Fibroblast of lung (primary cell): ENCODE data around the gene TCF12. TPM values are rescaled to one million over a fixed set of nuclear protein-coding genes. Genes with fewer than 3 reads are reported as not detected.

ENCODE experiments used
- DNase-seq, 2 donors: peaks; one replicate each; pipeline versions ENCODE4 v3.0.0 to v3.0.0-alpha.2; 2010; ENCODE audit warnings: low read depth in 2 of 2
- H2AFZ ChIP-seq: 2 replicates; pipeline ENCODE4 v1.5.1; 2012; ENCODE audit warnings: low read length, control low read depth, inconsistent platforms
- H3K27ac ChIP-seq: 2 replicates; pipeline ENCODE4 v1.5.1; 2011; ENCODE audit warnings: low read length, control low read depth; ENCODE audit not compliant: insufficient read depth
- H3K27me3 ChIP-seq: 2 replicates; pipeline ENCODE4 v1.5.1; 2011; ENCODE audit warnings: mild to moderate bottlenecking, low read length; ENCODE audit not compliant: control insufficient read depth, insufficient read depth
- H3K36me3 ChIP-seq: 2 replicates; pipeline ENCODE4 v1.5.1; 2011; ENCODE audit warnings: low read length; ENCODE audit not compliant: control insufficient read depth, insufficient read depth
- H3K4me1 ChIP-seq: 2 replicates; pipeline ENCODE4 v1.5.1; 2011; ENCODE audit warnings: low read length; ENCODE audit not compliant: control insufficient read depth, insufficient read depth; ENCODE audit errors: extremely low read depth
- H3K4me2 ChIP-seq: 2 replicates; pipeline ENCODE4 v1.5.1; 2011; ENCODE audit warnings: low read length, control low read depth; ENCODE audit not compliant: insufficient read depth; ENCODE audit errors: extremely low read depth
- H3K4me3 ChIP-seq, 4 experiments: fragments of 200-600 bp in 1 of 4; sonication (generic) in 1 of 4; replicated peaks in 1 of 4; 2 replicates each; pipeline ENCODE4 v1.5.1; 2011 to 2016; ENCODE audit warnings: low read length in 4 of 4, low read depth in 3 of 4, mild to moderate bottlenecking in 3 of 4, control low read depth in 2 of 4, inconsistent platforms in 1 of 4, mixed read lengths in 1 of 4; ENCODE audit not compliant: insufficient read depth in 1 of 4; ENCODE audit errors: control extremely low read depth in 1 of 4
- H3K79me2 ChIP-seq: 2 replicates; pipeline ENCODE4 v1.5.1; 2012; ENCODE audit warnings: mild to moderate bottlenecking, low read length, inconsistent platforms; ENCODE audit not compliant: control insufficient read depth, insufficient read depth
- H3K9ac ChIP-seq: 2 replicates; pipeline ENCODE4 v1.5.1; 2011; ENCODE audit warnings: mild to moderate bottlenecking, low read length, control low read depth; ENCODE audit not compliant: insufficient read depth
- H3K9me3 ChIP-seq: 2 replicates; pipeline ENCODE4 v1.5.1; 2012; ENCODE audit warnings: low read depth, low read length; ENCODE audit not compliant: control insufficient read depth, insufficient read depth
- H4K20me1 ChIP-seq: 2 replicates; pipeline ENCODE4 v1.5.1; 2011; ENCODE audit warnings: low read length; ENCODE audit not compliant: control insufficient read depth, insufficient read depth; ENCODE audit errors: extremely low read depth
- EZH2 ChIP-seq: IDR thresholded peaks from 2 replicates; pipeline ENCODE4 v1.5.1; 2012; ENCODE audit warnings: low read length, control low read depth, mild to moderate bottlenecking; ENCODE audit errors: missing control alignments
- polyA plus RNA-seq, 2 donors: library from polyadenylated mRNA; depleted of rRNA in 1 of 2; stranded (reverse) in 1 of 2; unstranded in 1 of 2; fragments of >200 nt; gene quantifications; 2 replicates each; pipeline ENCODE4 v1.2.1, GENCODE V29; 2011 to 2012; ENCODE audit warnings: missing spikeins in 1 of 2
- total RNA-seq: library from RNA; depleted of rRNA; stranded (reverse); fragments of >200 nt; gene quantifications from 2 replicates; pipeline ENCODE4 v1.2.1, GENCODE V29; 2014
- TF ChIP-seq, protein P1 (sequence below), 2 donors: IDR thresholded peaks in 1 of 2; conservative IDR thresholded peaks in 1 of 2; 1 replicate in 1 of 2; 2 replicates in 1 of 2; pipeline ENCODE4 v1.5.1; 2011 to 2012; ENCODE audit warnings: low read length in 2 of 2, control low read depth in 1 of 2, inconsistent platforms in 1 of 2, low read depth in 1 of 2, mild to moderate bottlenecking in 1 of 2

TCF12 gene
- total and polyA plus RNA-seq, 2 donors (not counting 1 experiment from before 2014, with no cell fraction given): 105 to 232 TPM

- peaks cover 68% of the 10 kb centered on the region for H3K79me2 ChIP-seq
- H3K4me1 ChIP-seq: peaks cover 4% of the 10 kb centered on the region
- H3K27ac ChIP-seq: no peak overlapping the region
- no peak for DNase-seq
- H3K4me2 ChIP-seq: no peak overlapping the region
- H2AFZ ChIP-seq: no peak overlapping the region
- H3K9me3 ChIP-seq: no peaks in the 10 kb centered on the region
- no peaks in the 10 kb centered on the region for H4K20me1 ChIP-seq
- no peaks in the 10 kb centered on the region for H3K36me3 ChIP-seq
- H3K27me3 ChIP-seq: no peaks in the 10 kb centered on the region
- TF ChIP-seq, protein P1, sequence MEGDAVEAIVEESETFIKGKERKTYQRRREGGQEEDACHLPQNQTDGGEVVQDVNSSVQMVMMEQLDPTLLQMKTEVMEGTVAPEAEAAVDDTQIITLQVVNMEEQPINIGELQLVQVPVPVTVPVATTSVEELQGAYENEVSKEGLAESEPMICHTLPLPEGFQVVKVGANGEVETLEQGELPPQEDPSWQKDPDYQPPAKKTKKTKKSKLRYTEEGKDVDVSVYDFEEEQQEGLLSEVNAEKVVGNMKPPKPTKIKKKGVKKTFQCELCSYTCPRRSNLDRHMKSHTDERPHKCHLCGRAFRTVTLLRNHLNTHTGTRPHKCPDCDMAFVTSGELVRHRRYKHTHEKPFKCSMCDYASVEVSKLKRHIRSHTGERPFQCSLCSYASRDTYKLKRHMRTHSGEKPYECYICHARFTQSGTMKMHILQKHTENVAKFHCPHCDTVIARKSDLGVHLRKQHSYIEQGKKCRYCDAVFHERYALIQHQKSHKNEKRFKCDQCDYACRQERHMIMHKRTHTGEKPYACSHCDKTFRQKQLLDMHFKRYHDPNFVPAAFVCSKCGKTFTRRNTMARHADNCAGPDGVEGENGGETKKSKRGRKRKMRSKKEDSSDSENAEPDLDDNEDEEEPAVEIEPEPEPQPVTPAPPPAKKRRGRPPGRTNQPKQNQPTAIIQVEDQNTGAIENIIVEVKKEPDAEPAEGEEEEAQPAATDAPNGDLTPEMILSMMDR (conservative IDR thresholded peaks at IDR 0.05 in 1 of 2, IDR thresholded peaks at IDR 0.05 in 1 of 2; ENCODE audit: low read depth in 1 of 2, low read length in 2 of 2): no peak
- no peak for TF ChIP-seq EZH2
- no peak overlapping the region for H3K4me3 ChIP-seq
- no peak overlapping the region for H3K9ac ChIP-seq
Observed at GRCh38 chr15:56942118-56942517, 23.7 kb downstream of the TCF12 start.

DNA sequence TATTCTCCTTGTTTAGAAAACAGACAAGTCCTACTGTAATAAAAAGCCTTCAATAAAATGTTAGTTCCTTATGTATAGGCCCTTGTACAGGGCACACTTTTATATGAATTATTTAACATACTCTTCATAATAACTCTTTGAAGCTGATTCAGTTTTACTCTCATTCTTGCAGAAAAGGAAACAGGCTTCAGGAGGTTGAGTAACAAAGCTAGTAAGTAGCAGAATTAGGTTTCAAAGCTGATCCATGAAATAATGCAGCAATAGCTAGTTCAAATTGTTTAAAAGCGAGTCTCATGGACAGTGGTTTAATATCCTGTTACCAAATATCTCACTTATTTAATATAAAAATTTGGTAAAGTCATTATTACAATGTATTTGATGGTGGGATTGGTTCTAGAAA is 25.0 kb downstream of the TCF12 start:
- Histone ChIP-seq H3K4me2 (no peak overlapping the region), H3K4me3 (no peak overlapping the region), H3K36me3 (no peaks in the 10 kb centered on the region), H3K79me2 (peaks cover 62% of the 10 kb centered on the region), H3K27ac (no peak overlapping the region), H3K9ac (no peak overlapping the region), H3K4me1 (peaks cover 4% of the 10 kb centered on the region), H3K9me3 (no peaks in the 10 kb centered on the region), H2AFZ (no peak overlapping the region), H4K20me1 (no peaks in the 10 kb centered on the region), H3K27me3 (no peaks in the 10 kb centered on the region)
- DNase-seq: peak in 1 of 2 donors; percentile 55
- TF ChIP-seq, protein P1 (conservative IDR thresholded peaks at IDR 0.05 in 1 of 2, IDR thresholded peaks at IDR 0.05 in 1 of 2; ENCODE audit: low read depth in 1 of 2, low read length in 2 of 2): no peak
- TF ChIP-seq EZH2: no peak

DNA sequence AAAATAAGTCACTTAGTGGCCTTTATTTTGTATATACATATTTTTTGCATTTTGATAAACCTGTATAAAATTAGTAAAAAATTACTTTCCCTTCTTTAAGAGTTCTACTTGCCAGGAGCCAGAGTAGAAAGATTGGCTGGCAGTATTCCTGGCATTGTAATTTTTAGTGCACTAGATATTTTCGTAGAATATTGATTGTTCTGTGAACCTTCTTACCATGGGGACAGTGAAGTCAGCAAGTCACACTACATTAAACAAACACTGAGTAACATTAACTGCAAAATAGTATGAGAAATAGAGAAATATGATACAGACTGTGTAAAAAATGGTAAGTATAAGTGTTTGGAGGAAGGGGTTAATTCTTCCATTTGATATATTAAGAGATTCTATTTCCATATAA is 26.0 kb downstream of the TCF12 start:
- H3K27me3 ChIP-seq: no peaks in the 10 kb centered on the region
- peaks cover 57% of the 10 kb centered on the region for H3K79me2 ChIP-seq
- no peaks in the 10 kb centered on the region for H4K20me1 ChIP-seq
- no peaks in the 10 kb centered on the region for H3K9me3 ChIP-seq
- no peak overlapping the region for H3K4me3 ChIP-seq
- no peaks in the 10 kb centered on the region for H3K36me3 ChIP-seq
- peaks cover 6% of the 10 kb centered on the region for H3K4me1 ChIP-seq
- no peak overlapping the region for H3K27ac ChIP-seq
- H3K9ac ChIP-seq: no peak overlapping the region
- DNase-seq: no peak
- H2AFZ ChIP-seq: no peak overlapping the region
- no peak overlapping the region for H3K4me2 ChIP-seq
- TF ChIP-seq, protein P1 (conservative IDR thresholded peaks at IDR 0.05 in 1 of 2, IDR thresholded peaks at IDR 0.05 in 1 of 2; ENCODE audit: low read depth in 1 of 2, low read length in 2 of 2): no peak
- TF ChIP-seq EZH2: no peak
